Inferior parietal cortex (tissue), 1 donor: Measurements from ENCODE around the gene ZNF322.
A peak's percentile ranks its signal among the peaks of the same experiment; 100 is the strongest.
"Not testable (repeated sequence)": the region's sequence is repeated elsewhere in the genome, so short reads cannot be mapped to it uniquely, and the experiment has no call there.

Experiments
- DNase-seq: peaks from one replicate; pipeline ENCODE4 v3.0.0-alpha.2; 2016; ENCODE audit errors: extremely low spot score

Gene ZNF322

GRCh38 chr6:26659042-26659999, at the start of gene ZNF322:
TSS of gene ZNF322 (minus strand) at chr6:26659746. CDS start at chr6:26638553, 21,193 bp downstream.
- peak; percentile 96 for DNase-seq

- not testable (repeated sequence) for DNase-seq
These were observed 46.2 kb upstream of the ZNF322 start for GRCh38 chr6:26705780-26706179.

- DNase-seq = not testable (repeated sequence)
These were observed 45.8 kb upstream of the ZNF322 start for GRCh38 chr6:26705352-26705751.

- not testable (repeated sequence) for DNase-seq
These were observed 41.6 kb upstream of the ZNF322 start for GRCh38 chr6:26701023-26701747.

GRCh38 chr6:26697496-26697895, 38.0 kb upstream of the ZNF322 start:
- not testable (repeated sequence) for DNase-seq

- not testable (repeated sequence) for DNase-seq
These were observed 29.9 kb upstream of the ZNF322 start for GRCh38 chr6:26689324-26689947.

GRCh38 chr6:26682435-26683042, 23.0 kb upstream of the ZNF322 start:
- not testable (repeated sequence) for DNase-seq

GRCh38 chr6:26673287-26673686, 13.7 kb upstream of the ZNF322 start:
- not testable (repeated sequence) for DNase-seq

- not testable (repeated sequence) for DNase-seq
These were observed 11.0 kb upstream of the ZNF322 start for GRCh38 chr6:26670558-26670957.

- not testable (repeated sequence) for DNase-seq
These were observed 10.5 kb upstream of the ZNF322 start for GRCh38 chr6:26670003-26670402.

GRCh38 chr6:26660000-26660361, 435 bp upstream of the ZNF322 start:
- DNase-seq = no peak

- DNase-seq = no peak
These were observed 2.3 kb downstream of the ZNF322 start for GRCh38 chr6:26657256-26657655.

- no peak for DNase-seq
These were observed 6.5 kb downstream of the ZNF322 start for GRCh38 chr6:26653007-26653406.

GRCh38 chr6:26651133-26651781, 8.3 kb downstream of the ZNF322 start:
- no peak for DNase-seq

GRCh38 chr6:26646074-26646473, 13.5 kb downstream of the ZNF322 start:
- no peak for DNase-seq

- no peak for DNase-seq
These were observed 18.7 kb downstream of the ZNF322 start for GRCh38 chr6:26640806-26641205.

GRCh38 chr6:26629359-26629758, 30.2 kb downstream of the ZNF322 start:
- no peak for DNase-seq

GRCh38 chr6:26627843-26628242, 31.7 kb downstream of the ZNF322 start:
- DNase-seq = no peak

GRCh38 chr6:26624557-26624956, 35.0 kb downstream of the ZNF322 start:
- DNase-seq = no peak

- no peak for DNase-seq
These were observed 36.1 kb downstream of the ZNF322 start for GRCh38 chr6:26623339-26623859.
